Smooth muscle cell (in vitro differentiated cells): ENCODE data around the gene TMEM143. TPM values are rescaled to one million over a fixed set of nuclear protein-coding genes. Genes with fewer than 3 reads are reported as not detected.
"Not testable (repeated sequence)": the region's sequence is repeated elsewhere in the genome, so short reads cannot be mapped to it uniquely, and the experiment has no call there.

Experiments used
- DNase-seq: peaks from one replicate; lab custom pipeline; 2025; ENCODE audit not compliant: unreplicated experiment; lab: John Stamatoyannopoulos, UW
- H2AFZ ChIP-seq: fragments of 200-600 bp; sonication (generic); 2 replicates; pipeline ENCODE4 v1.6.0; 2016; ENCODE audit warnings: antibody characterized with exemption, low read depth, mild to moderate bottlenecking
- H3F3A ChIP-seq: fragments of 200-600 bp; sonication (generic); 2 replicates; pipeline ENCODE4 v1.6.0; 2017; ENCODE audit warnings: antibody characterized with exemption, low read depth
- H3K27ac ChIP-seq: fragments of 200-600 bp; sonication (generic); 2 replicates; pipeline ENCODE4 v1.5.1; 2016; ENCODE audit warnings: low read depth, mild to moderate bottlenecking
- H3K27me3 ChIP-seq: fragments of 200-600 bp; sonication (generic); 2 replicates; pipeline ENCODE4 v1.6.1; 2016; ENCODE audit warnings: low read depth, mild to moderate bottlenecking
- H3K36me3 ChIP-seq: fragments of 200-600 bp; sonication (generic); 2 replicates; pipeline ENCODE4 v1.5.1; 2016; ENCODE audit warnings: low read depth
- H3K4me1 ChIP-seq: fragments of 200-600 bp; sonication (generic); 2 replicates; pipeline ENCODE4 v1.5.1; 2016; ENCODE audit warnings: low read depth
- H3K4me2 ChIP-seq: fragments of 200-600 bp; sonication (generic); 2 replicates; pipeline ENCODE4 v1.6.0; 2016; ENCODE audit warnings: mild to moderate bottlenecking
- H3K4me3 ChIP-seq: fragments of 200-600 bp; sonication (generic); 2 replicates; pipeline ENCODE4 v1.5.1; 2016; ENCODE audit warnings: mild to moderate bottlenecking
- H3K79me2 ChIP-seq: fragments of 200-600 bp; sonication (generic); 2 replicates; pipeline ENCODE4 v1.6.0; 2016; ENCODE audit warnings: low read depth, mild to moderate bottlenecking
- H3K9ac ChIP-seq: fragments of 200-600 bp; sonication (generic); 2 replicates; pipeline ENCODE4 v1.6.0; 2016; ENCODE audit warnings: low read depth
- H3K9me3 ChIP-seq: fragments of 200-600 bp; sonication (generic); replicated peaks from 2 replicates; pipeline ENCODE4 v1.5.1; 2016; ENCODE audit warnings: low read depth
- H4K20me1 ChIP-seq: fragments of 200-600 bp; sonication (generic); 2 replicates; pipeline ENCODE4 v1.6.0; 2016; ENCODE audit warnings: low read depth
- WGBS: methylation state at CpG from one replicate; pipeline ENCODE4 v1.1.7; 2016; ENCODE audit warnings: low lambda C conversion rate; 5-methylcytosine and 5-hydroxymethylcytosine counted together
- polyA plus RNA-seq: library from polyadenylated mRNA; unstranded; fragments of >200 nt; fragmentation: Nextera tagmentation; extraction: Ambion mirVana; gene quantifications from 2 replicates; pipeline ENCODE4 v1.2.1, GENCODE V29; 2016
- total RNA-seq: library from RNA; depleted of rRNA; stranded (reverse); fragments of >200 nt; gene quantifications from 2 replicates; pipeline ENCODE4 v1.2.3, GENCODE V29; 2014
- TF ChIP-seq, protein P1 (sequence below): fragments of 200-600 bp; sonication (generic); IDR thresholded peaks from 2 replicates; pipeline ENCODE4 v1.5.1; 2017; ENCODE audit warnings: borderline replicate concordance, mild to moderate bottlenecking, antibody characterized with exemption; ENCODE audit not compliant: insufficient read depth, poor library complexity, severe bottlenecking

Gene TMEM143
- total and polyA plus RNA-seq, 2 experiments from 2014 or later: 3.8 to 11.2 TPM

DNA sequence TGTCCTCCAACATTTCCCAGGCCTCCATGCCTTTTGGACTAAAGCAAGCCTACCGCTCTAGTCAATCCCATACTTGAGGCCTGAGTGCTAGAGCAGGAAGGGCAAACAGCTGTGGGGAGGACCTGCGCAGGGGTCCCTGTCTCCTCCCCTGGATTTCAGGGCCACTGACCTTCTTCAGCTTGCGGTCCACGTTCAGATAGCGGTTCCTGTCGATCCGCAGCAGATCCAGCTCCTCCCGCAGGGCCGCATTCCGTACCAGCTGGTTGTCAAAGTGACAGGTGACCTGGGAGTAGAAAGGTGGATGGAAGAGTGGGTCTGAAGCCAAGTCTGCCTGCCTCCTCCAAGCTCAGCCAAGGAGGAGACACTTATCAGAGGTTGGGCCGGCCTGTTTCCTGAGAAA lies 52.4 kb downstream of the TMEM143 start:
- Histone ChIP-seq H3F3A (no peaks in the 10 kb centered on the region), H3K27me3 (no peaks in the 10 kb centered on the region), H3K4me1 (peaks cover 4% of the 10 kb centered on the region), H3K36me3 (no peaks in the 10 kb centered on the region), H3K79me2 (no peaks in the 10 kb centered on the region), H2AFZ (no peak overlapping the region), H4K20me1 (no peaks in the 10 kb centered on the region), H3K4me3 (no peak overlapping the region), H3K9ac (no peak overlapping the region), H3K4me2 (no peak overlapping the region), H3K27ac (no peak overlapping the region), H3K9me3 (no peaks in the 10 kb centered on the region)
- no peak for DNase-seq
- 88% methylated on average over 11 of the region's 11 CpGs for WGBS
- TF ChIP-seq, protein P1, sequence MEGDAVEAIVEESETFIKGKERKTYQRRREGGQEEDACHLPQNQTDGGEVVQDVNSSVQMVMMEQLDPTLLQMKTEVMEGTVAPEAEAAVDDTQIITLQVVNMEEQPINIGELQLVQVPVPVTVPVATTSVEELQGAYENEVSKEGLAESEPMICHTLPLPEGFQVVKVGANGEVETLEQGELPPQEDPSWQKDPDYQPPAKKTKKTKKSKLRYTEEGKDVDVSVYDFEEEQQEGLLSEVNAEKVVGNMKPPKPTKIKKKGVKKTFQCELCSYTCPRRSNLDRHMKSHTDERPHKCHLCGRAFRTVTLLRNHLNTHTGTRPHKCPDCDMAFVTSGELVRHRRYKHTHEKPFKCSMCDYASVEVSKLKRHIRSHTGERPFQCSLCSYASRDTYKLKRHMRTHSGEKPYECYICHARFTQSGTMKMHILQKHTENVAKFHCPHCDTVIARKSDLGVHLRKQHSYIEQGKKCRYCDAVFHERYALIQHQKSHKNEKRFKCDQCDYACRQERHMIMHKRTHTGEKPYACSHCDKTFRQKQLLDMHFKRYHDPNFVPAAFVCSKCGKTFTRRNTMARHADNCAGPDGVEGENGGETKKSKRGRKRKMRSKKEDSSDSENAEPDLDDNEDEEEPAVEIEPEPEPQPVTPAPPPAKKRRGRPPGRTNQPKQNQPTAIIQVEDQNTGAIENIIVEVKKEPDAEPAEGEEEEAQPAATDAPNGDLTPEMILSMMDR: no peak

DNA sequence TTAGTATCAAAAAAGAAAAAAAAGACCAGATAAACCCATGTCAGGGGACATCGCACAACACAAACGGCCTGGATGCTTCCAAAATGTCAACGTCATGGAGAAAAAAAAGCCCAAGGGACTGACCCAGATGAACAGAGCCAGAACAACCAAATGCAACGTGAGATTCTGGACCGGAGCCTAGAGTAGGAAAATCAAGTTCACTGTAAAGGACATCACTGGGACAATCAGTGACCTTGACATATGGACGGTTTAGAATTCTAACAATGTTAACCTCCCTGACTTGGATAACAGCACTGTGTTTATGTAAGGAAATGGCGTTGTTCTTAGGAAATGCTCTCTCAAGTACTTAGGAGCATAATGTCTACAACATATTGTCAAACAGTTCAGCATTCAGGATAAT lies 53.5 kb downstream of the TMEM143 start:
- no peaks in the 10 kb centered on the region for H4K20me1 ChIP-seq
- no peaks in the 10 kb centered on the region for H3F3A ChIP-seq
- no peak overlapping the region for H2AFZ ChIP-seq
- no peak overlapping the region for H3K4me2 ChIP-seq
- H3K9ac ChIP-seq: no peak overlapping the region
- 88% methylated on average over 7 of the region's 7 CpGs for WGBS
- no peaks in the 10 kb centered on the region for H3K27me3 ChIP-seq
- no peaks in the 10 kb centered on the region for H3K79me2 ChIP-seq
- TF ChIP-seq, protein P1: no peak
- no peak for DNase-seq
- no peak overlapping the region for H3K27ac ChIP-seq
- H3K4me3 ChIP-seq: no peak overlapping the region
- H3K4me1 ChIP-seq: peaks cover 4% of the 10 kb centered on the region
- H3K36me3 ChIP-seq: no peaks in the 10 kb centered on the region
- no peaks in the 10 kb centered on the region for H3K9me3 ChIP-seq

DNA sequence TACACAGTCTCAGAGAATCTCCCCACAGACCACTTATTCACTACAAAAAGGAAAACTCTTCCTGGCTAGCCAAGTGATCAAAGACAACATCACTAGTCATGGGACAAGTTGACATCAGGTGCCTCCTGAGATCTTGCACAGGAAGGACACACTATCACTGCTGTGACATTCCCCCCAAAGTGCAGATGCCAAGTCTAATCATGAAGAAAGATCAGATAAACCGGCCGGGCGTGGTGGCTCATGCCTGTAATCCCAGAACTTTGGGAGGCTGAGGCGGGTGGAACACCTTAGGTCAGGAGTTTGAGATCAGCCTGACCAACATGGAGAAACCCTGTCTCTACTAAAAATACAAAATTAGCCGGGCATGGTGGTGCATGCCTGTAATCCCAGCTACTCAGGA lies 54.0 kb downstream of the TMEM143 start:
- H3K9me3 ChIP-seq, H3F3A ChIP-seq, H3K36me3 ChIP-seq, H3K27me3 ChIP-seq, DNase-seq, H3K4me2 ChIP-seq, H3K79me2 ChIP-seq, H3K4me1 ChIP-seq, H3K9ac ChIP-seq, H4K20me1 ChIP-seq, H3K4me3 ChIP-seq, H2AFZ ChIP-seq, H3K27ac ChIP-seq: not testable (repeated sequence)
- 79% methylated on average over 5 of the region's 5 CpGs for whole genome bisulfite sequencing

DNA sequence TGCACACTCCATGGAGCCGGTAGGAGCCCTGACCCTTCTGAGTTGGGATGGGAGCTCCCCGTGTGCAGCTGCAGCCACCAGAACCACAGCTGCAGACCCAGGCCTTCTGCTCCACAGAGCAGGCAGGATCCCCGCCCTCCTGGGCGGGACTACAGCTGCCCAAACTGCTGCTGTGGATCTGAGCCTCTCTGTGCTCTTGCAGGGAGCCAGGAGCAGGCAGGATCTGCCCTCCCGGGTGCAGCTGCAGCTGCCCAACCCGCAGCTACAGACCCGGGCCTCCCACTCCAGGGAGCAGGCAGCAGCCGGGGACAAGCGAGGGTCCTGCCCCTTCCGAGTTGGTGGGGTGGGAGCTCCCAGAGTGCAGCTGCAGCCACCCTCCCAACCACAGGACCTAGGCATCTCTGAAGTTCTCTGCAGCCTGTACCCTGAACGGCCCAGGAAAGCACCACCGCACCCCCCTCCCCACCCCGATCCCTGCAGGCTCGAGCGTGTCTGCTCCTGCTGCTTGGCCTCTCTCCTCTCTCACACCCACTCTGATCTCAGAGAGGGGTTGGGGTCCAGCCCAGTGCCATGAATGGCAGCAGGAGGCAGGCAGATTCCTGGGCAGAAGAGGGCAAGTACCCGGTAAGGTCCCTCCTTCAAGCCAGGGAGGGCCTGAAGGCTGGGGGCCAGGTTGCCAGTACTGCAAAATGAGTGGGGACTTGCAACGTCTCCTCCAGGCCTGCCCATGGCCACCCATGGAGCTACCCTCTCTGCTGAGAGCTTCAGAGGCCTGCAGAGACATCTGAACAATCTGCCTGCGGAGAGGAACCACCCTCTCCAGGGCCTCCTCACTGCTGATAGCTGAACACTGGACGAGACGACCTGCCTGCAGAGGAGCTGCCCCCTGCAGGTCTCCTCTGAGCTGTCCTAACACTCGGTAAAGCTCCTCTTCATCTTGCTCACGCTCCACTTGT lies 54.8 kb downstream of the TMEM143 start:
- no peak overlapping the region for H3K27ac ChIP-seq
- no peaks in the 10 kb centered on the region for H4K20me1 ChIP-seq
- WGBS: 58% methylated on average over 22 of the region's 22 CpGs
- no peaks in the 10 kb centered on the region for H3K27me3 ChIP-seq
- no peak overlapping the region for H2AFZ ChIP-seq
- peaks cover 4% of the 10 kb centered on the region for H3K4me1 ChIP-seq
- no peak overlapping the region for H3K4me3 ChIP-seq
- TF ChIP-seq, protein P1: peak; percentile 16
- H3F3A ChIP-seq: no peaks in the 10 kb centered on the region
- no peaks in the 10 kb centered on the region for H3K36me3 ChIP-seq
- no peaks in the 10 kb centered on the region for H3K9me3 ChIP-seq
- no peak overlapping the region for H3K9ac ChIP-seq
- H3K4me2 ChIP-seq: peak overlapping the region; percentile 51
- H3K79me2 ChIP-seq: no peaks in the 10 kb centered on the region
- no peak for DNase-seq
